Measurements from ENCODE around the gene KRTAP5-4. TPM values are rescaled to one million over a fixed set of nuclear protein-coding genes. Genes with fewer than 3 reads are reported as not detected.
"Not testable (repeated sequence)": the region's sequence is repeated elsewhere in the genome, so short reads cannot be mapped to it uniquely, and the experiment has no call there.

Gene KRTAP5-4, protein sequence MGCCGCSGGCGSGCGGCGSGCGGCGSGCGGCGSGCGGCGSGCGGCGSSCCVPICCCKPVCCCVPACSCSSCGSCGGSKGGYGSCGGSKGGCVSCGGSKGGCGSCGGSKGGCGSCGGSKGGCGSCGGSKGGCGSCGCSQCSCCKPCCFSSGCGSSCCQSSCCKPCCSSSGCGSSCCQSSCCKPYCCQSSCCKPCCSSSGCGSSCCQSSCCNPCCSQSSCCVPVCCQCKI
- not detected for total RNA-seq

DNA sequence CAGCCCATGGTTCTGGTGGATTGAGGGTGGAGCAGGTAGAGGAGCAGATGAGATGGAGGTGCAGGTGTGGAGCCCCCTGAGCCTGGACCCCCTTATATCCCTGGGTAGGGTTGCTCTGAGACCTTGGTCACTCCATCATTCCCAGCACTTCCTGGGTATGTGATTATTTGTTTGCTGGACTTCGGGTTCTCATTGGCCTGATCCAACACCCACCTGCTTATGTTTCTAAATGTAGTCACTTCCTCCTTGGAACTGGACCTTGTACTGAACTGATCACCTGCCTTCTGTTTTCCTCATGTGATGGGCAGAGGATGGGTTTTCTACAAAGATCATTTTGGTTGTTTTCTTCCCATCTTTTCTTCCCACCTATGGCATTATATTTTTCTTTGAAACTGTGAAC is at the start of gene KRTAP5-4:
Gene KRTAP5-4, minus strand, starts transcription at position 53 of the 400 bp plus-strand sequence. Its CDS starts 45 bp downstream, at position 8.
- no peak for DNase-seq
- H3K36me3 Mint-ChIP-seq (ENCODE audit: insufficient read depth in 2 of 2): no peaks in the 10 kb centered on the region
- no peaks in the 10 kb centered on the region for H3K9me3 Mint-ChIP-seq
- H3K4me3 Mint-ChIP-seq: no peak within 1 kb of the TSS
- no peak for ATAC-seq (replicated peaks in 1 of 2)
- H3K27ac Mint-ChIP-seq: no peak within 1 kb of the TSS
- peaks cover 7% of the 10 kb centered on the region for H3K4me1 Mint-ChIP-seq (ENCODE audit: low read depth)
- no peaks in the 10 kb centered on the region for H3K27me3 Mint-ChIP-seq (ENCODE audit: low read depth)

DNA sequence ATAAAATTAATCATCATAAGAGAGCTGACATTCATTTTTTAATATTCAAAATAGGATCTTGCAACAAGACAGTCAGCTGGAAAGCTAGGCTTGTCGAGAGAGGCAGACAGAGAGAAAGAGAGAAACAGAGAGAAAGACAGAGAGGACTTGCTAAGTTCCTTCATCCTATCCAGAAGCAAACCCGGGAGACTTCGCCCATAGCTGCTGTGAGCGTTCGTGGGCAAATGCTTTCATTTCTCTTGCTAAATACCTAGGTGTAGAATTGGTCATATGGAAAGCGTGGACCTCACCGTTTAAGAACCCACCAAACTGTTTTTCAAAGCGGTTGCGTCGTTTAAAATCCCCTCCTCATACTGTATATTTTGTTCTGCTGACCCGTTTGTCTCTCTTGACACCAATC is 49.7 kb upstream of the KRTAP5-4 start:
- H3K4me3 Mint-ChIP-seq: no peak overlapping the region
- H3K4me1 Mint-ChIP-seq (ENCODE audit: low read depth): no peaks in the 10 kb centered on the region
- H3K27me3 Mint-ChIP-seq (ENCODE audit: low read depth): peaks cover 51% of the 10 kb centered on the region
- H3K36me3 Mint-ChIP-seq (ENCODE audit: insufficient read depth in 2 of 2): no peaks in the 10 kb centered on the region
- ATAC-seq (replicated peaks in 1 of 2) (no peak), DNase-seq (no peak)
- no peak overlapping the region for H3K27ac Mint-ChIP-seq
- peaks cover 0 to 3% of the 10 kb centered on the region in 2 donors for H3K9me3 Mint-ChIP-seq

DNA sequence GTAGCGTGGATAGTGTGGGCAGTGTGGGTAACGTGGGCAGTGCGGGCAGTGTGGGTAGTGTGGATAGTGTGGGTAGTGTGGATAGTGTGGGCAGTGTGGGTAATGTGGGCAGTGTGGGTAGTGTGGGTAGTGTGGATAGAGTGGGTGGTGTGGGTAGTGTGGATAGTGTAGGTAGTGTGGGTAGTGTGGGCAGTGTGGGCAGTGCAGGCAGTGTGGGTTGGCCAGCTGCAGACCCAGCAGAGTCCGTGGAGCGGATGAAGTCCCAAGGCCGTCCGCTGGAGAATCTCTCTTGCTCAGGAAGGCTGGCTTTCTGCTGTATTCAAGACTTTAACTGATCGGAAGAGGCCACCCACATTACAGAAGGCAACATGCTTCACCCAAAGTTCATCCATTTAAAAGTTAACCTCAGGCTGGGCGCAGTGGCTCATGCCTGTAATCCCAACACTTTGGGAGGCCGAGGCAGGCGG is 49.0 kb upstream of the KRTAP5-4 start:
- Mint-ChIP-seq H3K4me1 (ENCODE audit: low read depth) (no peaks in the 10 kb centered on the region), H3K4me3 (no peak overlapping the region), H3K27ac (peak overlapping the region; percentile 0), H3K36me3 (ENCODE audit: insufficient read depth in 2 of 2) (no peaks in the 10 kb centered on the region), H3K9me3 (peaks cover 0 to 3% of the 10 kb centered on the region in 2 donors), H3K27me3 (ENCODE audit: low read depth) (peaks cover 51% of the 10 kb centered on the region)
- no peak for DNase-seq
- no peak for ATAC-seq (replicated peaks in 1 of 2)

DNA sequence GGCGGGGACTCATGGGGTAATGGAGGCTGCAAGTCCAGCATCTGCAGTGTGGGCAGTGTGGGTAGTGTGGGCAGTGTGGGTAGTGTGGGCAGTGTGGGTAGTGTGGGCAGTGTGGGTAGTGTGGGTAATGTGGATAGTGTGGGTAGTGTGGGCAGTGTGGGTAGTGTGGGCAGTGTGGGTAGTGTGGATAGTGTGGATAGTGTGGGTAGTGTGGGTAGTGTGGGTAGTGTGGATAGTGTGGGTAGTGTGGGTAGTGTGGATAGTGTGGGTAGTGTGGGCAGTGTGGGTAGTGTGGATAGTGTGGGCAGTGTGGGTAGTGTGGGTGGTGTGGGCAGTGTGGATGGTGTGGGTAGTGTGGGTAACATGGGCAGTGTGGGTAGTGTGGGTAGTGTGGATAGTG is 48.5 kb upstream of the KRTAP5-4 start:
- H3K27me3 Mint-ChIP-seq (ENCODE audit: low read depth): peaks cover 51% of the 10 kb centered on the region
- not testable (repeated sequence) for H3K27ac Mint-ChIP-seq; H3K4me3 Mint-ChIP-seq; H3K9me3 Mint-ChIP-seq; H3K4me1 Mint-ChIP-seq (ENCODE audit: low read depth); DNase-seq; H3K36me3 Mint-ChIP-seq (ENCODE audit: insufficient read depth in 2 of 2); ATAC-seq (replicated peaks in 1 of 2)

DNA sequence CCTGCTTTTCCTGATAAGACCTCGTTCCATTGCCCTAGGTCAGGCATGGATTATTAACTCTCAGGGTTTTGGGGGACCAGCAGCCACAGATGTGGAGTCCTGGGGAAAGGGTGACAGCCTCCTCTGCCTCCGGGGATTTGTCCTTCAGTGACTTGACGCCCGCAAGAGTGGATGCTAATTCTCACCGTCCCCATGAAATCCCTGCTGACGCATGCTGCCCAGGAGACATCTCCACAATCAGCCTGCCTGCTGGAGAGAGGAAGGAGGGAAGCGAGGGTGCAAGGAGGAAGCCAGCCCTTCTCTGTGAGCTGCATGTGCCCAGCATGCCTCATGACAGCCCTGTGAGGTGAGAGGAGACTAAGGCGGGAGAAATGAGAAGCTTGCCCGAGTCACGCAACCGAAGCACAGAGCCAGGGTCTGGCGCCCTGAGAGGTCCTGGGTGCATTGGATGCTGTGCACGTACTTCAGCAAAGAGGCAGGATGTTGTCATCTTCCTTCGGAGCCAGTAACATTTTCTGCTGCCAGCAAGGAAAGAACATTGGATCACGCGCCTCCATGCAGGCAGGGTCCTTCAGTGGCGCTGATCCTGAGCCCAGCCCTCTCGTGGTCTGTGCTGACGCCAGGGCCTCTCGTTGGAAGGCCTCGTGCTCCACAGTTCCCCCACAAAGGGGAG is 47.7 kb upstream of the KRTAP5-4 start:
- no peak for ATAC-seq (replicated peaks in 1 of 2)
- no peaks in the 10 kb centered on the region for H3K4me1 Mint-ChIP-seq (ENCODE audit: low read depth)
- no peak overlapping the region for H3K27ac Mint-ChIP-seq
- H3K4me3 Mint-ChIP-seq: no peak overlapping the region
- H3K27me3 Mint-ChIP-seq (ENCODE audit: low read depth): peaks cover 51% of the 10 kb centered on the region
- no peaks in the 10 kb centered on the region for H3K36me3 Mint-ChIP-seq (ENCODE audit: insufficient read depth in 2 of 2)
- peaks cover 0 to 3% of the 10 kb centered on the region in 2 donors for H3K9me3 Mint-ChIP-seq
- no peak for DNase-seq

DNA sequence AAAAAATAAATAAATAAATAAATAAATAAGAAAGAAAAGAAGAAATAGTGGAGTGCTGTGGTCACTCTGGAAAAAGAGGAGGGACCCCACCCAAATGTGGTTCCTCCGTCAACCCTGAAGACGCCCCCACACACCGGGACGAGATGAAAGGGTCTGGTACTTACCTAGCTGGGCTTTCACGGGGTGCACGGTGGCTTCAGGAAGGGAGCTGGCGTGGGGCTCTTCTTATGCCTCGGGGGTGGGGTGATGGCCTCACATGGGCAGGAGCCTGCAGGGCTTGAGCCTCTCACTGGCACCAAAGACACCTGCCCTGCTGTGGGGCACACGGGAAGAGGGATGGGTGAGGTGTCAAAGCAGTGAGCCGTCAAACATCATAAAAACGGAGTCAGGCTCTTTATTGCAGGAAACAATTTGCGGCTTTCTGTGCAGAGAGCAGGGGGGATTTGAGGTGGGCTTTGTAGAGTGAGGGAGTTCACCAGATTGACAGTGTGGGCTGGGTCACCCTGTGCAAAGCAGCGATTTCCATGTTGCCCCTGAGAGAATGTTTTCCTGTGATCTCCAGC is 47.1 kb upstream of the KRTAP5-4 start:
- ATAC-seq (replicated peaks in 1 of 2): no peak
- H3K36me3 Mint-ChIP-seq (ENCODE audit: insufficient read depth in 2 of 2): no peaks in the 10 kb centered on the region
- no peaks in the 10 kb centered on the region for H3K4me1 Mint-ChIP-seq (ENCODE audit: low read depth)
- DNase-seq: no peak
- H3K27ac Mint-ChIP-seq: no peak overlapping the region
- H3K4me3 Mint-ChIP-seq: no peak overlapping the region
- peaks cover 45% of the 10 kb centered on the region for H3K27me3 Mint-ChIP-seq (ENCODE audit: low read depth)
- peaks cover 0 to 3% of the 10 kb centered on the region in 2 donors for H3K9me3 Mint-ChIP-seq

DNA sequence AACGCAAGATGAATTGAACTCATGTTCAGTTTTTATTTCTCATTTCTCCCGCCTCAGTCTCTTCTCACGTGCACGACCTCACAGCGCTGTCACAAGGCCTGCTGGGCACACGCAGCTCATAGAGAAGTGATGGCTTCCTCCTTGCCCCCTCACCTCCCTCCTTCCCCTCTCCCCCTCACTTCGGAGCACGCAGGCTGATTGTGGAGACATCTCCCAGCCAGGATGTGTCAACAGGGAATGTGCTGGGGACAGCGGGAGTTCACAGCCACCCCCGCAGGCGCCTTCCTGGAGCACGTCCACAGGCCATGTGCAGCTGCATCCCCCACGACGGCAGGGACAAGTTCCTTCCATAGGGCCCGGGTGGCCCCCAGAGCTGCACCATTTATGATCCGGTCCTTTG is 46.0 kb upstream of the KRTAP5-4 start:
- ATAC-seq (replicated peaks in 1 of 2) (no peak), DNase-seq (no peak)
- H3K4me3 Mint-ChIP-seq: no peak overlapping the region
- H3K27me3 Mint-ChIP-seq (ENCODE audit: low read depth): peaks cover 35% of the 10 kb centered on the region
- H3K9me3 Mint-ChIP-seq: peaks cover 0 to 3% of the 10 kb centered on the region in 2 donors
- no peaks in the 10 kb centered on the region for H3K4me1 Mint-ChIP-seq (ENCODE audit: low read depth)
- no peaks in the 10 kb centered on the region for H3K36me3 Mint-ChIP-seq (ENCODE audit: insufficient read depth in 2 of 2)
- H3K27ac Mint-ChIP-seq: no peak overlapping the region

DNA sequence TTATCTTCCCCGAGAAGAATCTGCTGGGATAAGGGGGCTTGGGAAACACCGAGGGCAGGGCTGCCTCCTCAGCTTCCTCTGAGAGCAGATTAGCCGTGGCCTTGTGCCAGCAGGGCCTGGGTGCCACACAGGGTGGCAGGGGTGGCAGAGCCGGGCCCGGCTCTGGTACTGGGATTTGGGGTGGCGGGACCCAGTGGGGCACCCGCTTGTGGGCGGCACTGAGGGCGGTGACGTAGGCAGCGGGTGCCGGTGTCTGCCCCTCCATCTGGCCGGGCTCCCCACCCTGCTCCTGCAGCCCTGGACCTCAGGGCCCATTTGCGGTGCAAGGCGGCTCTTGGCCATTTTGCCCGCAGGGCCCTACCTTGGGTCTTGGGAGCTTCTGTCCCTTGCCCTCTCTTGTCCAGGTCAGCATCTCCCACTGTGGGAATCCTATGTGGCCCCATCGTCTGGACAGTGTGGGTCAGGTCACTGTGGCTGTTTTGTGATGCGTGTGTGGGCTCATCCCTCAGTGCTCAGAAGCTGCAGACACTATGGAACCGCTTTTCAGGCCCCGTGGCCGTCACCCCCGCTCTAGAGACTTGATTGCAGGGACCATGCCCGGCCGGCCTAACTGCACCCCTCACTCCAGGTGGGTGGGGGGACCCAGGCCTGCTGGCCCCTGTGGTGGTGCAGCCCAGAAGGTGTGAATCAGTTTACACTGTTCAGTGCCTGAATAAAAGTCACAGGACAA is 45.3 kb upstream of the KRTAP5-4 start:
- H3K27me3 Mint-ChIP-seq (ENCODE audit: low read depth): peaks cover 30% of the 10 kb centered on the region

DNA sequence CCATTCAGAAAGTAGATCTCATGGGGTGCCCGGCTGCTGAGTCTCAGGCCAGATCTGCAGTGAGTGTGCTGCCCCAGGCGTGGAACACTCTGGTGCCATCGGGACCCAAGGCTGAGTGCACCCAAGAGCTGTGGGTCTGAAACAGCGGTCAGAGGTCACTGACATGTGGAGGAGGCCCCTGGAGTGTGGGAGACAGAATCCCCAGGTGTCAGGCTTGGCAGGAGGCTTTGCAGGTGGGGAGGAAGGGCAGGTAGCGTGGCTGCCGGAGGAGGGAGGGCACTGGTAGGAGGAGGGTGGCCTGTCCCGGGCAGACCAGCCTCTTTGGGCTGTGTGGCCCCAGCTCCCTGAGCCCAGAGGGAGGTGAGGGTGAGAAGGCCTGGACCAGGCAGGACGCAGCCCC is 43.4 kb upstream of the KRTAP5-4 start:
- H3K27ac Mint-ChIP-seq: no peak overlapping the region
- no peak for DNase-seq
- peaks cover 30% of the 10 kb centered on the region for H3K27me3 Mint-ChIP-seq (ENCODE audit: low read depth)
- no peak overlapping the region for H3K4me3 Mint-ChIP-seq
- H3K4me1 Mint-ChIP-seq (ENCODE audit: low read depth): peaks cover 3% of the 10 kb centered on the region
- no peak for ATAC-seq (replicated peaks in 1 of 2)
- H3K36me3 Mint-ChIP-seq (ENCODE audit: insufficient read depth in 2 of 2): no peaks in the 10 kb centered on the region
- H3K9me3 Mint-ChIP-seq: peaks cover 0 to under 1% of the 10 kb centered on the region in 2 donors

More for the DNA sequence above, 45.3 kb upstream of the KRTAP5-4 start:
- Mint-ChIP-seq H3K9me3 (peaks cover 0 to 3% of the 10 kb centered on the region in 2 donors), H3K4me3 (no peak overlapping the region), H3K4me1 (ENCODE audit: low read depth) (no peaks in the 10 kb centered on the region), H3K27ac (no peak overlapping the region), H3K36me3 (ENCODE audit: insufficient read depth in 2 of 2) (no peaks in the 10 kb centered on the region)
- ATAC-seq (replicated peaks in 1 of 2) (no peak), DNase-seq (no peak)

DNA sequence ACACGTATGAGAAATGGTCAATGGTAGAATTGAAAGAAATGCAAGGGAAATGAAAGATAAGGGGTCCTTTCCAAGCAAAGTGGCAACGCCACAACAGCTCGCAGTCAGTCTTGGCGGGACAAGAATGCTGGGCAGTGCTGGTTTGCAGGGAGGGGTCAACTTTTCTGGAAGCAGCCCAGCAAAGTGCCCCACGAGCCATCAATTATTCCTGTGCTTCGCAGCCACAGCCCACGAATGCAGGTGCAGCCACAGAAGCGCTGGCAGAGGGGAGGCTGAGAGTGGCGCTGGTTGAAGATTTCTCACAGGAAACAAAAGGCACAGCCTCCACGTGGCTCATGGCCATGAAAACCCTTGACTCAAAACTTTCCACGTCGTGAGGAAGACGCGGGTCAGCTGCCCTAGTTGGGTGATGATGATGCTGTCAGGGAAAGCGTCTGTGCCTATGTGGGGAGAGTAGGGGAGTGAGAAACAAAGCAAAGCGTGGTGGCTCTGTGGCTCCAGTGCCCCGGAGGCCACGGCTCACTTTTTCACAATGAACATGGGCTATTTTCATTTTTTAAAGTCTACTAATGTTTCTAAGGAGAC is 40.9 kb upstream of the KRTAP5-4 start:
- H3K27ac Mint-ChIP-seq; ATAC-seq (replicated peaks in 1 of 2); H3K4me3 Mint-ChIP-seq; H3K36me3 Mint-ChIP-seq (ENCODE audit: insufficient read depth in 2 of 2); H3K9me3 Mint-ChIP-seq; DNase-seq: not testable (repeated sequence)
- Mint-ChIP-seq H3K27me3 (ENCODE audit: low read depth) (peaks cover 20% of the 10 kb centered on the region), H3K4me1 (ENCODE audit: low read depth) (peaks cover 12% of the 10 kb centered on the region)

DNA sequence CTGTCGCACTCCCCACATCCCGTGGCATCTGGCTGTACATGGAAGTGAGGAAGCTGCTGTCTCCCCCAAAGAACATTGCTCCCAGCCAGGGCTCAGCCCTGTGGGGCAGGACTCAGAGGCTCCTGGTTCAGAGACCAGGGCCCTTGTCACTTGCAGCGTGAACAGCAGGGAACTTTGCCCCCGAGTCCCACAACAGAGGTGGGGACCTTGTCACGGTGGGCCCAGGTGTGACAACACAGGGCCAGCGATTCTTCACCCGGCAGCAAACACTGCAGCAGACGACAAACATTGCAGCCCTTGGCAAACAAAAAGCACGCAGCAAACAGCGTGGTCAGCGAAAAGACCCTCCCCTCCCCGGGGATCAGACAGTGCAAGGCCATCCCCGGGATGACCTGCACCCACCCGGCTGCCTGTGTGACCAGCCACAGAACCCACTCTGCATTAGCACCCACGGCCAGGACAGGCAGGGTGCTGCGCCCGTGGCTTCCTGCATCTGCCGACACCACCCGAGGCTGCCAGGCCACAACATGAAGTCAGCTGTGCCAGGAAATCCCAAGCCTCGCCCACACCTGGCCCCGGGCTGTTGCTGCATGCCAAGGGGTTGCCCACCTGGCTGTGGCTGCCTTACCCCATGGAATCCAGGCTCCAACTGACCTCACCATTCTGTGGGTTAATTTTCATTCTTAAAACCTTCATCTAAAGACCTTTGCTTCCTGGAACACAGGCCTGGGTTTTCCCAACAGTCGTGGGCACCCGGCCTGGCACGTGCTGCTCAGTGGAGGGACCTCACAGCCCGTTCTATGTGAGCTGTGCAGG is 39.7 kb upstream of the KRTAP5-4 start:
- not testable (repeated sequence) for DNase-seq; H3K9me3 Mint-ChIP-seq; H3K4me3 Mint-ChIP-seq; H3K27ac Mint-ChIP-seq; ATAC-seq (replicated peaks in 1 of 2); H3K36me3 Mint-ChIP-seq (ENCODE audit: insufficient read depth in 2 of 2)
- H3K27me3 Mint-ChIP-seq (ENCODE audit: low read depth): peaks cover 17% of the 10 kb centered on the region
- H3K4me1 Mint-ChIP-seq (ENCODE audit: low read depth): peaks cover 12% of the 10 kb centered on the region

DNA sequence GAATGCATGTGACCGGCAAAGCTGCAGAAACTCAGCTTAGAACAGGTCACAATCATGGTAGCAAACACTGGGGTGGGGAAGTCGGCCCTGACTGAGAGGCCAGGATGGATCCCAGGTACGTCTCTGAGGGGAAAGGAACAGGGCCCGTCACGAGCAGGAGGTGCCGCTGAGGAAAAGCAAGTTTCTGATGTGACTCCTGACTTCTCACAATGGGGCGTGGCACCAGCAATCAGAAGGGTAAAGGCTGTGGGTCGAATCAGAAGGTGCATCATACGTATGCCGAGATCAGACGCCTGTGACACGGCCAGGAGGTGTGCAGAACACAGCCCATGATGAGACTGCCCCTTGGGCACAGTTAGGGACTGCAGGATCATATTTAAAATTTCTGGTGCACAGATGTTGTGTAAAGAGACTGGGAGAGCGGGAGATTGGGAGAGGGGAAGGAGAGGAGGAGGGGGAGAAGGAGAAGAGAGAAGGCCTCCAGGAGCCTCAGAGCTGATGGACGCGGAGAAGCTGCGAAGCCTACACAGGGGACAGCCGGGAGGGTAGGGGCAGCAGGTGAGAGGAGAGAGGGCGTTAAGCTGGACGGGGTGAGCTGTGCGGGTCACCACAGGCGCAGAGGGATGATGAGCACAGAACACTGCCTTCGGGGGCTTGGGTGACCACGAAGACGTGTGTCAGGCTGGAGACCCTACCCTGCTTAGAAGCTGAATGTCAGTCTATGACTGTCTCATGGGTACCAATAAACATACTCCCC is 38.4 kb upstream of the KRTAP5-4 start:
- H3K9me3 Mint-ChIP-seq: no peaks in the 10 kb centered on the region
- DNase-seq (no peak), ATAC-seq (replicated peaks in 1 of 2) (no peak)
- H3K4me1 Mint-ChIP-seq (ENCODE audit: low read depth): peaks cover 12% of the 10 kb centered on the region
- peaks cover 17% of the 10 kb centered on the region for H3K27me3 Mint-ChIP-seq (ENCODE audit: low read depth)
- no peak overlapping the region for H3K4me3 Mint-ChIP-seq
- no peak overlapping the region for H3K27ac Mint-ChIP-seq
- H3K36me3 Mint-ChIP-seq (ENCODE audit: insufficient read depth in 2 of 2): no peaks in the 10 kb centered on the region

Measured in activated T-cell treated with anti-CD3 and anti-CD28 coated beads, Interleukin-2, amount 50 U/mL, for 72 hours (primary cell).